A549 (cell line): ENCODE results near the gene TLCD4. TPM values are rescaled to one million over a fixed set of nuclear protein-coding genes. Genes with fewer than 3 reads are reported as not detected.
A peak's percentile ranks its signal among the peaks of the same experiment; 100 is the strongest.
"Not testable (repeated sequence)": the region's sequence is repeated elsewhere in the genome, so short reads cannot be mapped to it uniquely, and the experiment has no call there.

ENCODE experiments used
- ATAC-seq, 2 experiments: fragments of 200-7000 bp in 1 of 2; fragments of >200 bp in 1 of 2; cut with Nextera tagmentation in 1 of 2; cut with Tn5 transposase in 1 of 2; 3 replicates each; pipeline versions ENCODE4 v1.8.0 to v1.9.1; 2018 to 2020; ENCODE audit warnings: mild to moderate bottlenecking in 1 of 2, moderate library complexity in 1 of 2
- CTCF ChIA-PET: fragments of 300-600 bp; sonication (Branson Sonifier 250); formaldehyde crosslinking; extraction: SDS; loops from one replicate; lab custom pipeline; 2021; ENCODE audit warnings: antibody characterized with exemption, inconsistent platforms; lab: Yijun Ruan, JAX
- POLR2A ChIA-PET: fragments of 350-600 bp; formaldehyde crosslinking; extraction: SDS; loops from one replicate; lab custom pipeline; 2021; ENCODE audit warnings: antibody characterized with exemption, inconsistent platforms; lab: Yijun Ruan, JAX
- DNase-seq, 2 experiments: peaks; one replicate each; pipeline versions ENCODE4 v3.0.0 to v3.0.0-alpha.2; 2011 to 2016; ENCODE audit warnings: low read depth in 1 of 2, low spot score in 1 of 2
- FAIRE-seq: peaks from 2 replicates; lab custom pipeline; 2011; peaks lifted over from hg19 to GRCh38; lab: Jason Lieb, UNC
- H3K27ac ChIP-seq, 2 experiments: fragments of >200 bp; sonication (Bioruptor Twin); formaldehyde crosslinking; 3 replicates each; pipeline ENCODE4 v1.5.1; 2016 to 2017
- H3K4me1 ChIP-seq: fragments of >200 bp; sonication (Bioruptor Twin); formaldehyde crosslinking; 3 replicates; pipeline ENCODE4 v1.6.1; 2016
- H3K4me2 ChIP-seq: fragments of >200 bp; sonication (Bioruptor Twin); formaldehyde crosslinking; 3 replicates; pipeline ENCODE4 v1.6.1; 2016
- H3K4me3 ChIP-seq: fragments of >200 bp; sonication (Bioruptor Twin); formaldehyde crosslinking; 3 replicates; pipeline ENCODE4 v1.5.1; 2016
- H3K9me3 ChIP-seq: fragments of >200 bp; sonication (Bioruptor Twin); formaldehyde crosslinking; 3 replicates; pipeline ENCODE4 v1.6.1; 2016
- BHLHE40 ChIP-seq: IDR thresholded peaks from 2 replicates; pipeline ENCODE4 v1.6.1; 2012; ENCODE audit warnings: low read depth, low read length, inconsistent platforms
- CEBPB ChIP-seq, 2 experiments: fragments of >200 bp in 1 of 2; sonication (Bioruptor Twin) in 1 of 2; formaldehyde crosslinking in 1 of 2; IDR thresholded peaks; 2 replicates each; pipeline ENCODE4 v1.6.1; 2012 to 2016
- EHF ChIP-seq: fragments of 250-450 bp; sonication (Bioruptor Pico); IDR thresholded peaks from 2 replicates; pipeline ENCODE4 v1.5.0; 2020; ENCODE audit warnings: mild to moderate bottlenecking
- EP300 ChIP-seq, 2 experiments: fragments of >200 bp; sonication (Bioruptor Twin); formaldehyde crosslinking; IDR thresholded peaks; 2 replicates in 1 of 2; 3 replicates in 1 of 2; pipeline ENCODE4 v1.6.1; 2016 to 2017
- ESRRA ChIP-seq: fragments of 150-350 bp; IDR thresholded peaks from 2 replicates; pipeline ENCODE4 v1.6.1; 2014; ENCODE audit warnings: mild to moderate bottlenecking, low read length, borderline replicate concordance
- FOSL2 ChIP-seq, 2 experiments: fragments of 450-650 bp in 1 of 2; fragments of >200 bp in 1 of 2; sonication (Bioruptor Twin) in 1 of 2; formaldehyde crosslinking; IDR thresholded peaks; 2 replicates each; pipeline versions ENCODE4 v1.5.0 to v1.6.1; 2016 to 2020; ENCODE audit warnings: mild to moderate bottlenecking in 1 of 2, moderate library complexity in 1 of 2
- GATA3 ChIP-seq: IDR thresholded peaks from 2 replicates; pipeline ENCODE4 v1.6.1; 2012; ENCODE audit warnings: borderline replicate concordance
- HOXA7 ChIP-seq: fragments of 250-450 bp; sonication (Bioruptor Pico); IDR thresholded peaks from 2 replicates; pipeline ENCODE4 v1.5.0; 2020; ENCODE audit warnings: mild to moderate bottlenecking, moderate library complexity
- HOXB5 ChIP-seq: fragments of 250-450 bp; sonication (Bioruptor Pico); IDR thresholded peaks from 2 replicates; pipeline ENCODE4 v1.5.0; 2020; ENCODE audit warnings: mild to moderate bottlenecking, moderate library complexity
- JUNB ChIP-seq: fragments of >200 bp; sonication (Bioruptor Twin); formaldehyde crosslinking; IDR thresholded peaks from 2 replicates; pipeline ENCODE4 v1.6.1; 2016
- MAZ ChIP-seq: fragments of 150-350 bp; IDR thresholded peaks from 2 replicates; pipeline ENCODE4 v1.6.1; 2014; ENCODE audit warnings: antibody characterized with exemption, low read depth, low read length, borderline replicate concordance
- NPAS2 ChIP-seq: fragments of 250-450 bp; sonication (Bioruptor Pico); IDR thresholded peaks from 2 replicates; pipeline ENCODE4 v1.8.0; 2022; ENCODE audit warnings: mild to moderate bottlenecking, moderate library complexity, borderline replicate concordance
- PHF8 ChIP-seq: fragments of 200-600 bp; sonication (generic); IDR thresholded peaks from 2 replicates; pipeline ENCODE4 v1.6.1; 2016; ENCODE audit warnings: low read depth, mild to moderate bottlenecking, antibody characterized with exemption, moderate library complexity, borderline replicate concordance
- RAD21 ChIP-seq, 2 experiments: fragments of >200 bp in 1 of 2; sonication (Bioruptor Twin) in 1 of 2; formaldehyde crosslinking in 1 of 2; IDR thresholded peaks in 1 of 2; conservative IDR thresholded peaks in 1 of 2; 2 replicates in 1 of 2; 3 replicates in 1 of 2; pipeline ENCODE4 v1.6.1; 2012 to 2018; ENCODE audit warnings: inconsistent platforms in 1 of 2
- RARB ChIP-seq: fragments of 250-450 bp; sonication (Bioruptor Pico); IDR thresholded peaks from 2 replicates; pipeline ENCODE4 v1.8.0; 2021; ENCODE audit warnings: mild to moderate bottlenecking, moderate library complexity
- RCOR1 ChIP-seq: fragments of 150-350 bp; IDR thresholded peaks from 2 replicates; pipeline ENCODE4 v1.6.1; 2014; ENCODE audit warnings: antibody characterized with exemption, low read length, low read depth
- TFCP2L1 ChIP-seq: fragments of 250-450 bp; sonication (Bioruptor Pico); IDR thresholded peaks from 2 replicates; pipeline ENCODE4 v1.5.0; 2021; ENCODE audit warnings: mild to moderate bottlenecking
- ZFP36 ChIP-seq: fragments of 450-650 bp; IDR thresholded peaks from 2 replicates; pipeline ENCODE4 v1.6.1; 2014; ENCODE audit warnings: borderline replicate concordance; ENCODE audit not compliant: partially characterized antibody
- ZNF302 ChIP-seq: fragments of 250-450 bp; sonication (Bioruptor Pico); IDR thresholded peaks from 2 replicates; pipeline ENCODE4 v1.9.0; 2021; ENCODE audit warnings: inconsistent platforms, mild to moderate bottlenecking, moderate library complexity
- WGBS: methylation state at CpG from one replicate; pipeline ENCODE4 v1.1.6; 2017; ENCODE audit errors: missing lambda C conversion rate; 5-methylcytosine and 5-hydroxymethylcytosine counted together
- polyA plus RNA-seq, 4 experiments: library from polyadenylated mRNA; depleted of rRNA in 3 of 4; stranded (reverse); fragments of >200 nt; fragmentation: RNase III in 1 of 4; extraction: RNeasy Plus Mini Kit Qiagen cat#74134 plus additional on column Dnase treatment in 1 of 4; gene quantifications; 2 replicates in 3 of 4; 3 replicates in 1 of 4; pipeline ENCODE4 v1.2.3, GENCODE V29; 2011 to 2017
- TF ChIP-seq, protein P1 (sequence below): fragments of 250-450 bp; sonication (Bioruptor Pico); IDR thresholded peaks from 2 replicates; pipeline ENCODE4 v1.5.0; 2021; ENCODE audit warnings: mild to moderate bottlenecking, moderate library complexity, borderline replicate concordance
- TF ChIP-seq, protein P2 (sequence below): IDR thresholded peaks from 2 replicates; pipeline ENCODE4 v1.6.1; 2012
- TF ChIP-seq, protein P3 (sequence below): IDR thresholded peaks from 2 replicates; pipeline ENCODE4 v1.6.1; 2012
- TF ChIP-seq, protein P4 (sequence below): fragments of 150-350 bp; IDR thresholded peaks from 2 replicates; pipeline ENCODE4 v1.6.1; 2014; ENCODE audit warnings: low read depth, mild to moderate bottlenecking, low read length

TLCD4 gene
- polyA plus RNA-seq, 2 of the 4 experiments (the other 2 are of a cell fraction) = 14.2 to 24.1 TPM

DNA sequence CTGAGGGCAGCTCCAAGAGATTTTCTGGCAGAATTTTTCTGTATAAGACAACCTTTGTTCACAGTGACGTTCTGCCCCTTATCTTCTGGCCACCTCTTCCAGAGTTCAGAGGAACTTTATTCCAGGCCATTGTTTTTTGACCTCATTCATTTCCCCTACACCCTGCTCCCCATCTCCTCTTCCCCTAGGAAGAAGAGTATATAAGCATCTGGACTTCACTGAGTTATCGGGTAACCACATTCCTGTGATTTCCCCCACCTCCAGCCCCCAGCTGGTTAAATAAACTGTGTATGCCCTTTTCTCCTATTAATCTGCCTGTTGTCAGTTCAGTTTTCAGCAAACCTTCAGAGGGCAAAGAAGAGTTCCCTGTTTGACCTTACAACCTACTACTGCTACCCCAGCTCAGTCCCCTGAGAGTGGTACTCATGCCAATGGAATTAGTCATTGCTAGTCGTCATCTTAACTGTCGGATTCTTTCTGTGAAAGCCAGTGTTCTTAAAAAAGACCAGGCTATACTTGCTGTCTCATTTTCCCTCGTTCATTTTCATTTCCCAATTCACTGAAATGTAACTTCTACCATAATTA lies 30.1 kb upstream of the TLCD4 start:
- H3K9me3 ChIP-seq = no peaks in the 10 kb centered on the region
- DNase-seq = peak; percentile 72 to 88
- FAIRE-seq = no peak
- POLR2A ChIA-PET = no interaction called here
- H3K4me1 ChIP-seq = peaks cover 56% of the 10 kb centered on the region
- no peak for TF ChIP-seq TFCP2L1 (CRISPR knock-in tag)
- TF ChIP-seq HOXB5 = peak; percentile 73; the same call in 1 of the 2 replicates
- 0 out of 5 replicates have a peak, but pooled peaks of 1 of the 2 experiments have one; percentile 5 for TF ChIP-seq RAD21 (conservative IDR thresholded peaks at IDR 0.05 in 1 of 2, IDR thresholded peaks at IDR 0.05 in 1 of 2)
- TF ChIP-seq GATA3 = peak; percentile 81; the same call in 1 of the 2 replicates
- no peak for TF ChIP-seq NPAS2 (CRISPR knock-in tag)
- peak; percentile 0 to 54; a peak in 1 of 4 replicates for TF ChIP-seq CEBPB (IDR thresholded peaks at IDR 0.05)
- TF ChIP-seq RARB = no peak
- no peak for TF ChIP-seq RCOR1
- TF ChIP-seq, protein P1, sequence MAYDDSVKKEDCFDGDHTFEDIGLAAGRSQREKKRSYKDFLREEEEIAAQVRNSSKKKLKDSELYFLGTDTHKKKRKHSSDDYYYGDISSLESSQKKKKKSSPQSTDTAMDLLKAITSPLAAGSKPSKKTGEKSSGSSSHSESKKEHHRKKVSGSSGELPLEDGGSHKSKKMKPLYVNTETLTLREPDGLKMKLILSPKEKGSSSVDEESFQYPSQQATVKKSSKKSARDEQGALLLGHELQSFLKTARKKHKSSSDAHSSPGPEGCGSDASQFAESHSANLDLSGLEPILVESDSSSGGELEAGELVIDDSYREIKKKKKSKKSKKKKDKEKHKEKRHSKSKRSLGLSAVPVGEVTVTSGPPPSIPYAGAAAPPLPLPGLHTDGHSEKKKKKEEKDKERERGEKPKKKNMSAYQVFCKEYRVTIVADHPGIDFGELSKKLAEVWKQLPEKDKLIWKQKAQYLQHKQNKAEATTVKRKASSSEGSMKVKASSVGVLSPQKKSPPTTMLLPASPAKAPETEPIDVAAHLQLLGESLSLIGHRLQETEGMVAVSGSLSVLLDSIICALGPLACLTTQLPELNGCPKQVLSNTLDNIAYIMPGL (CRISPR knock-in tag) = no peak
- TF ChIP-seq, protein P2, sequence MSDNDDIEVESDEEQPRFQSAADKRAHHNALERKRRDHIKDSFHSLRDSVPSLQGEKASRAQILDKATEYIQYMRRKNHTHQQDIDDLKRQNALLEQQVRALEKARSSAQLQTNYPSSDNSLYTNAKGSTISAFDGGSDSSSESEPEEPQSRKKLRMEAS = peak; percentile 47; the same call in 1 of the 2 replicates
- TF ChIP-seq BHLHE40 = no peak
- 0 out of 2 replicates have a peak, but pooled peaks have one; percentile 49 for TF ChIP-seq FOSL2 (IDR thresholded peaks at IDR 0.05)
- TF ChIP-seq FOSL2 (CRISPR knock-in tag; IDR thresholded peaks at IDR 0.05) = peak; percentile 77
- TF ChIP-seq HOXA7 = no peak
- peak; percentile 40 for TF ChIP-seq JUNB
- peak; percentile 65; the same call in 1 of the 2 replicates for TF ChIP-seq ESRRA
- TF ChIP-seq, protein P3, sequence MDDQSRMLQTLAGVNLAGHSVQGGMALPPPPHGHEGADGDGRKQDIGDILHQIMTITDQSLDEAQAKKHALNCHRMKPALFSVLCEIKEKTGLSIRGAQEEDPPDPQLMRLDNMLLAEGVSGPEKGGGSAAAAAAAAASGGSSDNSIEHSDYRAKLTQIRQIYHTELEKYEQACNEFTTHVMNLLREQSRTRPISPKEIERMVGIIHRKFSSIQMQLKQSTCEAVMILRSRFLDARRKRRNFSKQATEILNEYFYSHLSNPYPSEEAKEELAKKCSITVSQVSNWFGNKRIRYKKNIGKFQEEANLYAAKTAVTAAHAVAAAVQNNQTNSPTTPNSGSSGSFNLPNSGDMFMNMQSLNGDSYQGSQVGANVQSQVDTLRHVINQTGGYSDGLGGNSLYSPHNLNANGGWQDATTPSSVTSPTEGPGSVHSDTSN = peak; percentile 72
- TF ChIP-seq PHF8 = no peak
- peak overlapping the region; percentile 88 for H3K4me2 ChIP-seq
- CTCF ChIA-PET = interaction anchor here (1.0 to 1.8 kb wide), 2 partner anchors 11 to 30 kb away, joined by 3 to 5 read pairs; partner anchors contain the start of gene TLCD4
- H3K4me3 ChIP-seq = no peak overlapping the region
- WGBS = 4% methylated on average over 5 of the region's 5 CpGs
- H3K27ac ChIP-seq = peak overlapping the region; percentile 81 to 89
- ATAC-seq = peak; percentile 94

DNA sequence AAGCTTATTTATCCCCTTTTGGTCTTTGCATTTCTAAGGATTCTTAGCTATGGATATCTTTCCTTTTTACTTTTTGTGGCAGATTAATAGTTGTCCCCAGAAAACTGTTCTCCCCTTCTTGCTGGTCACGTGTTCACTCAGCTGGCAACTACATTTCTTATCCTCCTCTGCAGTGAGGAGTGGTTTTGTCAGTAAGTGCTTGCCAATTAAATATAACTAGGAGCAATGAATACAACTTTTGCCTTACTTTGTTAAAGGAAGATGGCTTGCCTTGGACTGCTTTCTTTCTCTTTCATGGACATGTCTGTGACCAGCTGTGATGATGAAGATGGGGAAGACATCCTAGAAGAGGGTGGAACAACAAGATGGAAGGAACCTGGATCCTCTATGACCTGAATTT lies 28.9 kb upstream of the TLCD4 start:
- ChIA-PET POLR2A (no interaction called here), CTCF (interaction anchor here (1.2 to 1.8 kb wide), 3 partner anchors 9 to 145 kb away, joined by 3 to 5 read pairs (median 3); partner anchors contain the start of gene TLCD4)

DNA sequence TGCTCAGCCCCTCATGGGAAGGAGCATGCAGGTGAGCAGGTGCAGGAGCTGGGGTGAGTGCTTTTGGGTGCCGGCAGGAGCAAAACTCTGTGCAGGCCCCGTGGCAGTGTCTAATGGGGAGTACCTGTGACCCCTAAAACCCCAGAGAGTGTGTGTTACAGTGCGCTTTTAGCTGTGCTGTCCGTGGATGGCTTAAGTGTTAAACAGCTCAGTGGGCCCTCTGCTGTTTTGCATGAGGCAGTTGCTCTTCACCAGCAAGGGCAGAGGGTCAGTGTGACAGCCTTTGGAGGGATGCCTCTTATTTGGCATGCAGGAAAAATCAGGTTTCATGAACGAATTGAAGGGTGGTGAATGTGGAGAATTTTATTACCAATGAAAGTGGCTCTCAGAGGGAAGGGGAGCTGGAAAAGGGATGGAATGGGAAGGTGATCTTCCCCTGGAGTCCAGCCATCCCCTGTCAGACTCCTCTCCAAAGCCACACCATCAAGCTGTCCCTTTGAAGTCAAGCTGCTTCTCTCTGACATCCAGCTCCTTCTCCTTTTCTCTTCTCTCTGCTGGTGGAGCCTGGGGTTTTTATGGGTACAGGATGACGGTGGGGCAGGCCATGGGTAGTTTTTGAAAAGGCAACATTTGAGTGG lies 27.4 kb upstream of the TLCD4 start:
- ChIA-PET POLR2A (no interaction called here), CTCF (no interaction called here)
- ATAC-seq = peak in 1 of 2 experiments; percentile 45; a peak in 2 of 6 replicates
- H3K27ac ChIP-seq = peak overlapping the region; percentile 51 to 87; a peak in 5 of 6 replicates
- no peak for DNase-seq
- no peak overlapping the region for H3K4me3 ChIP-seq
- peaks cover 46% of the 10 kb centered on the region for H3K4me1 ChIP-seq
- H3K4me2 ChIP-seq = no peak overlapping the region
- TF ChIP-seq ZNF302 (no peak), EP300 (IDR thresholded peaks at IDR 0.05) (no peak), EHF (CRISPR knock-in tag) (no peak), RARB (no peak), ZFP36 (no peak), NPAS2 (CRISPR knock-in tag) (no peak)
- TF ChIP-seq, protein P4, sequence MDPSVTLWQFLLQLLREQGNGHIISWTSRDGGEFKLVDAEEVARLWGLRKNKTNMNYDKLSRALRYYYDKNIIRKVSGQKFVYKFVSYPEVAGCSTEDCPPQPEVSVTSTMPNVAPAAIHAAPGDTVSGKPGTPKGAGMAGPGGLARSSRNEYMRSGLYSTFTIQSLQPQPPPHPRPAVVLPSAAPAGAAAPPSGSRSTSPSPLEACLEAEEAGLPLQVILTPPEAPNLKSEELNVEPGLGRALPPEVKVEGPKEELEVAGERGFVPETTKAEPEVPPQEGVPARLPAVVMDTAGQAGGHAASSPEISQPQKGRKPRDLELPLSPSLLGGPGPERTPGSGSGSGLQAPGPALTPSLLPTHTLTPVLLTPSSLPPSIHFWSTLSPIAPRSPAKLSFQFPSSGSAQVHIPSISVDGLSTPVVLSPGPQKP = no peak
- TF ChIP-seq, all 56 proteins: peak for 0
- FAIRE-seq = no peak
- no peaks in the 10 kb centered on the region for H3K9me3 ChIP-seq
- 74% methylated on average over 4 of the region's 6 CpGs for WGBS

More for the DNA sequence above, 28.9 kb upstream of the TLCD4 start:
- H3K4me1 ChIP-seq = peaks cover 56% of the 10 kb centered on the region
- no peak overlapping the region for H3K4me3 ChIP-seq
- 84% methylated on average over 1 of the region's 1 CpG for WGBS
- peak overlapping the region; percentile 88; the same call in 1 of the 3 replicates for H3K4me2 ChIP-seq
- H3K9me3 ChIP-seq = no peaks in the 10 kb centered on the region
- TF ChIP-seq MAZ = no peak
- FAIRE-seq = no peak
- ATAC-seq = no peak
- DNase-seq = no peak
- peak overlapping the region; percentile 87 to 89 for H3K27ac ChIP-seq

DNA sequence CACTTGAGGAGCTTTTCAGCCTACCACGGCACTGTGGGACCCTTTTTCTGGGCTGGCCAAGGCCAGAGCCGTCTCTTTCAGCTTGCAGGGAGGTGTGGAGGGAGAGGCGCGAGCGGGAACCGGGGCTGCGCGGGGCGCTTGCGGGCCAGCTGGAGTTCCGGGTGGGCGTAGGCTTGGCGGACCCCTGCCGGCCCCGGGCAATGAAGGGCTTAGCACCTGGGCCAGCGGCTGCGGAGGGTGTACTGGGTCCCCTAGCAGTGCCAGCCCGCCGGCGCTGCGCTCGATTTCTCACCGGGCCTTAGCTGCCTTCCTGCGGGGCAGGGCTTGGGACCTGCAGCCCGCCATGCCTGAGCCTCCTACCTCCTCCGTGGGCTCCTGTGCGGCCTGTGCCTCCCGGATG lies 25.9 kb upstream of the TLCD4 start:
- 96% methylated on average over 5 of the region's 28 CpGs for WGBS
- H3K27ac ChIP-seq, H3K4me3 ChIP-seq, H3K9me3 ChIP-seq, FAIRE-seq, DNase-seq, POLR2A ChIA-PET, H3K4me2 ChIP-seq, ATAC-seq: not testable (repeated sequence)
- CTCF ChIA-PET = interaction anchor here (0.6 kb wide), 1 partner anchor 238 kb away, joined by 3 read pairs; no protein-coding TSS in a partner anchor
- peaks cover 46% of the 10 kb centered on the region for H3K4me1 ChIP-seq
